Natural killer cell (primary cell): Measurements from ENCODE around the gene PDIA2. TPM values are rescaled to one million over a fixed set of nuclear protein-coding genes. Genes with fewer than 3 reads are reported as not detected.

Source experiments
- ATAC-seq, 3 donors: fragments of 150-1000 bp in 2 of 3; fragments of 200-7000 bp in 1 of 3; cut with Tn5 transposase; 1 replicate in 1 of 3; 2 replicates in 2 of 3; pipeline ENCODE4 v1.10.0; 2021; ENCODE audit warnings: mild to moderate bottlenecking in 2 of 3, moderate library complexity in 2 of 3
- DNase-seq, 2 donors: peaks; one replicate each; pipeline versions ENCODE4 v3.0.0 to v3.0.0-alpha.2; 2013 to 2021; ENCODE audit warnings: mixed read lengths in 1 of 2
- H3K27ac ChIP-seq: one replicate; pipeline ENCODE4 v1.5.1; 2013; ENCODE audit warnings: mild to moderate bottlenecking, low read length
- H3K27me3 ChIP-seq: one replicate; pipeline ENCODE4 v1.6.1; 2013; ENCODE audit warnings: low read length; ENCODE audit not compliant: control insufficient read depth, insufficient read depth
- H3K36me3 ChIP-seq: one replicate; pipeline ENCODE4 v1.6.1; 2013; ENCODE audit warnings: low read length; ENCODE audit not compliant: control insufficient read depth, insufficient read depth
- H3K4me1 ChIP-seq: one replicate; pipeline ENCODE4 v1.6.1; 2013; ENCODE audit warnings: low read length; ENCODE audit not compliant: control insufficient read depth, insufficient read depth
- H3K4me3 ChIP-seq: one replicate; pipeline ENCODE4 v1.5.1; 2013; ENCODE audit warnings: low read length
- H3K9me3 ChIP-seq: one replicate; pipeline ENCODE4 v1.6.1; 2013; ENCODE audit warnings: low read length; ENCODE audit not compliant: control insufficient read depth, insufficient read depth
- H3K27ac Mint-ChIP-seq, 2 donors: one replicate each; pipeline ENCODE4 v1.8.0; 2022; ENCODE audit warnings: mild to moderate bottlenecking in 2 of 2, mixed read lengths in 2 of 2, moderate library complexity in 1 of 2
- H3K27me3 Mint-ChIP-seq, 2 donors: one replicate each; pipeline ENCODE4 v1.8.0; 2022; ENCODE audit warnings: low read depth in 2 of 2, mixed read lengths in 2 of 2
- H3K36me3 Mint-ChIP-seq: one replicate; pipeline ENCODE4 v1.8.0; 2022; ENCODE audit warnings: mixed read lengths
- H3K4me1 Mint-ChIP-seq, 2 donors: one replicate each; pipeline ENCODE4 v1.8.0; 2022; ENCODE audit warnings: mixed read lengths in 2 of 2
- H3K4me3 Mint-ChIP-seq: one replicate; pipeline ENCODE4 v1.8.0; 2022; ENCODE audit warnings: mild to moderate bottlenecking, moderate library complexity, mixed read lengths
- H3K9me3 Mint-ChIP-seq, 2 donors: one replicate each; pipeline ENCODE4 v1.8.0; 2022; ENCODE audit warnings: mixed read lengths in 2 of 2
- WGBS: methylation state at CpG from one replicate; pipeline ENCODE4 v1.1.7; 2013; ENCODE audit warnings: missing lambda C conversion rate; ENCODE audit not compliant: insufficient coverage; 5-methylcytosine and 5-hydroxymethylcytosine counted together
- intact Hi-C: fragments of 100-400 bp; cut with micrococcal nuclease; formaldehyde crosslinking; loops from one replicate; pipeline ENCODE4 v1.14.2; 2022
- total RNA-seq, 4 donors: library from RNA; stranded (reverse); fragments of 120-200 nt in 1 of 4; gene quantifications; one replicate each; pipeline versions ENCODE4 v1.2.3 to v1.2.4, GENCODE V29; 2013 to 2022
- TF ChIP-seq, protein P1 (sequence below): fragments of 200-600 bp; IDR thresholded peaks from one replicate; pipeline ENCODE4 v1.8.0; 2022; ENCODE audit warnings: antibody characterized with exemption

The PDIA2 gene
- total RNA-seq, 3 donors from 2014 or later (not counting 1 experiment from before 2014, with no cell fraction given): not detected

- Histone ChIP-seq H3K27me3 (no peaks in the 10 kb centered on the region), H3K9me3 (no peaks in the 10 kb centered on the region), H3K4me1 (peaks cover 16% of the 10 kb centered on the region), H3K36me3 (peaks cover 27% of the 10 kb centered on the region), H3K4me3 (no peak overlapping the region), H3K27ac (no peak overlapping the region)
- peaks cover 8 to 18% of the 10 kb centered on the region in 2 donors for H3K4me1 Mint-ChIP-seq
- intact Hi-C loops: no loop called here
- ATAC-seq (peak; percentile 34 to 77 (median 70)), DNase-seq (no peak)
- TF ChIP-seq, protein P1, sequence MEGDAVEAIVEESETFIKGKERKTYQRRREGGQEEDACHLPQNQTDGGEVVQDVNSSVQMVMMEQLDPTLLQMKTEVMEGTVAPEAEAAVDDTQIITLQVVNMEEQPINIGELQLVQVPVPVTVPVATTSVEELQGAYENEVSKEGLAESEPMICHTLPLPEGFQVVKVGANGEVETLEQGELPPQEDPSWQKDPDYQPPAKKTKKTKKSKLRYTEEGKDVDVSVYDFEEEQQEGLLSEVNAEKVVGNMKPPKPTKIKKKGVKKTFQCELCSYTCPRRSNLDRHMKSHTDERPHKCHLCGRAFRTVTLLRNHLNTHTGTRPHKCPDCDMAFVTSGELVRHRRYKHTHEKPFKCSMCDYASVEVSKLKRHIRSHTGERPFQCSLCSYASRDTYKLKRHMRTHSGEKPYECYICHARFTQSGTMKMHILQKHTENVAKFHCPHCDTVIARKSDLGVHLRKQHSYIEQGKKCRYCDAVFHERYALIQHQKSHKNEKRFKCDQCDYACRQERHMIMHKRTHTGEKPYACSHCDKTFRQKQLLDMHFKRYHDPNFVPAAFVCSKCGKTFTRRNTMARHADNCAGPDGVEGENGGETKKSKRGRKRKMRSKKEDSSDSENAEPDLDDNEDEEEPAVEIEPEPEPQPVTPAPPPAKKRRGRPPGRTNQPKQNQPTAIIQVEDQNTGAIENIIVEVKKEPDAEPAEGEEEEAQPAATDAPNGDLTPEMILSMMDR: no peak
- H3K27me3 Mint-ChIP-seq: no peaks in the 10 kb centered on the region
- H3K4me3 Mint-ChIP-seq: peak overlapping the region; percentile 64
- peak overlapping the region; percentile 23 to 68 for H3K27ac Mint-ChIP-seq
- H3K9me3 Mint-ChIP-seq: no peaks in the 10 kb centered on the region
- no peaks in the 10 kb centered on the region for H3K36me3 Mint-ChIP-seq
- WGBS: 66% methylated on average over 9 of the region's 10 CpGs
Measured at GRCh38 chr16:259226-259625, 23.7 kb upstream of the PDIA2 start.

- Histone ChIP-seq H3K4me3 (no peak overlapping the region), H3K4me1 (peaks cover 15% of the 10 kb centered on the region), H3K36me3 (peaks cover 28% of the 10 kb centered on the region), H3K27me3 (no peaks in the 10 kb centered on the region), H3K27ac (no peak overlapping the region), H3K9me3 (no peaks in the 10 kb centered on the region)
- TF ChIP-seq, protein P1: no peak
- Mint-ChIP-seq H3K4me1 (peaks cover 8 to 16% of the 10 kb centered on the region in 2 donors), H3K4me3 (no peak overlapping the region), H3K27ac (no peak overlapping the region), H3K9me3 (no peaks in the 10 kb centered on the region), H3K27me3 (no peaks in the 10 kb centered on the region), H3K36me3 (no peaks in the 10 kb centered on the region)
- 93% methylated on average over 13 of the region's 13 CpGs for WGBS
- ATAC-seq (no peak), DNase-seq (no peak)
- intact Hi-C loops: no loop called here
Measured at GRCh38 chr16:259814-260253, 23.1 kb upstream of the PDIA2 start.

GRCh38 chr16:260326-260725 is 22.6 kb upstream of the PDIA2 start:
- ATAC-seq (no peak), DNase-seq (no peak)
- no peaks in the 10 kb centered on the region for H3K36me3 Mint-ChIP-seq
- TF ChIP-seq, protein P1: no peak
- Histone ChIP-seq H3K27ac (no peak overlapping the region), H3K9me3 (no peaks in the 10 kb centered on the region), H3K4me1 (peaks cover 15% of the 10 kb centered on the region), H3K36me3 (peaks cover 28% of the 10 kb centered on the region), H3K27me3 (no peaks in the 10 kb centered on the region), H3K4me3 (no peak overlapping the region)
- no peak overlapping the region for H3K27ac Mint-ChIP-seq
- H3K4me3 Mint-ChIP-seq: no peak overlapping the region
- no peaks in the 10 kb centered on the region for H3K27me3 Mint-ChIP-seq
- H3K4me1 Mint-ChIP-seq: peaks cover 8 to 16% of the 10 kb centered on the region in 2 donors
- intact Hi-C loops: no loop called here
- 97% methylated on average over 19 of the region's 19 CpGs for WGBS
- no peaks in the 10 kb centered on the region for H3K9me3 Mint-ChIP-seq

GRCh38 chr16:261031-261691 is 21.8 kb upstream of the PDIA2 start:
- peaks cover 28% of the 10 kb centered on the region for H3K36me3 ChIP-seq

More at GRCh38 chr16:261031-261691, 21.8 kb upstream of the PDIA2 start:
- H3K9me3 Mint-ChIP-seq: no peaks in the 10 kb centered on the region
- H3K4me3 ChIP-seq: no peak overlapping the region
- TF ChIP-seq, protein P1: no peak
- H3K4me3 Mint-ChIP-seq: no peak overlapping the region
- peaks cover 15% of the 10 kb centered on the region for H3K4me1 ChIP-seq
- no peaks in the 10 kb centered on the region for H3K27me3 ChIP-seq
- ATAC-seq (no peak), DNase-seq (no peak)
- no peaks in the 10 kb centered on the region for H3K36me3 Mint-ChIP-seq
- H3K27ac Mint-ChIP-seq: no peak overlapping the region
- 97% methylated on average over 28 of the region's 28 CpGs for WGBS
- no peaks in the 10 kb centered on the region for H3K27me3 Mint-ChIP-seq
- intact Hi-C loops: no loop called here
- no peak overlapping the region for H3K27ac ChIP-seq
- no peaks in the 10 kb centered on the region for H3K9me3 ChIP-seq
- peaks cover 8 to 15% of the 10 kb centered on the region in 2 donors for H3K4me1 Mint-ChIP-seq
